ENCODE data around the gene UFSP2.
"Not testable (repeated sequence)": the region's sequence is repeated elsewhere in the genome, so short reads cannot be mapped to it uniquely, and the experiment has no call there.

UFSP2 gene

GRCh38 chr4:185387957-185388356 lies 37.8 kb downstream of the UFSP2 start:
- in situ Hi-C loops (cut with HindIII; ENCODE audit: low sequenced_read_pairs): no loop called here

- in situ Hi-C loops (cut with HindIII; ENCODE audit: low sequenced_read_pairs): no loop called here
Measured at GRCh38 chr4:185384930-185385331, 40.8 kb downstream of the UFSP2 start.

GRCh38 chr4:185384061-185384460 lies 41.7 kb downstream of the UFSP2 start:
- in situ Hi-C loops (cut with HindIII; ENCODE audit: low sequenced_read_pairs): no loop called here

- in situ Hi-C loops (cut with HindIII; ENCODE audit: low sequenced_read_pairs): no loop called here
Measured at GRCh38 chr4:185383451-185383850, 42.3 kb downstream of the UFSP2 start.

GRCh38 chr4:185382754-185383153 lies 43.0 kb downstream of the UFSP2 start:
- in situ Hi-C loops (cut with HindIII; ENCODE audit: low sequenced_read_pairs): no loop called here

- in situ Hi-C loops (cut with HindIII; ENCODE audit: low sequenced_read_pairs): no loop called here
Measured at GRCh38 chr4:185381288-185382196, 44.2 kb downstream of the UFSP2 start.

GRCh38 chr4:185380320-185380719 lies 45.4 kb downstream of the UFSP2 start:
- in situ Hi-C loops (cut with HindIII; ENCODE audit: low sequenced_read_pairs): no loop called here

- in situ Hi-C loops (cut with HindIII; ENCODE audit: low sequenced_read_pairs): no loop called here
Measured at GRCh38 chr4:185379326-185380295, 46.2 kb downstream of the UFSP2 start.

- in situ Hi-C loops (cut with HindIII; ENCODE audit: low sequenced_read_pairs): no loop called here
Measured at GRCh38 chr4:185378264-185378663, 47.5 kb downstream of the UFSP2 start.

GRCh38 chr4:185374573-185374972 lies 51.2 kb downstream of the UFSP2 start:
- in situ Hi-C loops (cut with HindIII; ENCODE audit: low sequenced_read_pairs): no loop called here

GRCh38 chr4:185374027-185374426 lies 51.7 kb downstream of the UFSP2 start:
- in situ Hi-C loops (cut with HindIII; ENCODE audit: low sequenced_read_pairs): no loop called here

- in situ Hi-C loops (cut with HindIII; ENCODE audit: low sequenced_read_pairs): no loop called here
Measured at GRCh38 chr4:185371702-185372101, 54.1 kb downstream of the UFSP2 start.

- in situ Hi-C loops (cut with HindIII; ENCODE audit: low sequenced_read_pairs): no loop called here
Measured at GRCh38 chr4:185370268-185370949, 55.4 kb downstream of the UFSP2 start.

GRCh38 chr4:185369731-185370130 lies 56.0 kb downstream of the UFSP2 start:
- in situ Hi-C loops (cut with HindIII; ENCODE audit: low sequenced_read_pairs): no loop called here

GRCh38 chr4:185364886-185365285 lies 60.9 kb downstream of the UFSP2 start:
- in situ Hi-C loops (cut with HindIII; ENCODE audit: low sequenced_read_pairs): no loop called here

- in situ Hi-C loops (cut with HindIII; ENCODE audit: low sequenced_read_pairs): no loop called here
Measured at GRCh38 chr4:185363251-185363650, 62.5 kb downstream of the UFSP2 start.

GRCh38 chr4:185362570-185362969 lies 63.2 kb downstream of the UFSP2 start:
- in situ Hi-C loops (cut with HindIII; ENCODE audit: low sequenced_read_pairs): not testable (repeated sequence)

- in situ Hi-C loops (cut with HindIII; ENCODE audit: low sequenced_read_pairs): no loop called here
Measured at GRCh38 chr4:185361872-185362271, 63.9 kb downstream of the UFSP2 start.

GRCh38 chr4:185359767-185360446 lies 65.9 kb downstream of the UFSP2 start:
- in situ Hi-C loops (cut with HindIII; ENCODE audit: low sequenced_read_pairs): no loop called here

GRCh38 chr4:185358959-185359358 lies 66.8 kb downstream of the UFSP2 start:
- in situ Hi-C loops (cut with HindIII; ENCODE audit: low sequenced_read_pairs): no loop called here
